Activated naive CD4-positive, alpha-beta T cell treated with Interleukin-2 at 50 U/mL for 16 hours (primary cell): Measurements from ENCODE around the gene SLC12A3.

Source experiments
- DNase-seq: peaks from one replicate; pipeline ENCODE4 v3.0.0-alpha.2; 2020

The SLC12A3 gene

DNA sequence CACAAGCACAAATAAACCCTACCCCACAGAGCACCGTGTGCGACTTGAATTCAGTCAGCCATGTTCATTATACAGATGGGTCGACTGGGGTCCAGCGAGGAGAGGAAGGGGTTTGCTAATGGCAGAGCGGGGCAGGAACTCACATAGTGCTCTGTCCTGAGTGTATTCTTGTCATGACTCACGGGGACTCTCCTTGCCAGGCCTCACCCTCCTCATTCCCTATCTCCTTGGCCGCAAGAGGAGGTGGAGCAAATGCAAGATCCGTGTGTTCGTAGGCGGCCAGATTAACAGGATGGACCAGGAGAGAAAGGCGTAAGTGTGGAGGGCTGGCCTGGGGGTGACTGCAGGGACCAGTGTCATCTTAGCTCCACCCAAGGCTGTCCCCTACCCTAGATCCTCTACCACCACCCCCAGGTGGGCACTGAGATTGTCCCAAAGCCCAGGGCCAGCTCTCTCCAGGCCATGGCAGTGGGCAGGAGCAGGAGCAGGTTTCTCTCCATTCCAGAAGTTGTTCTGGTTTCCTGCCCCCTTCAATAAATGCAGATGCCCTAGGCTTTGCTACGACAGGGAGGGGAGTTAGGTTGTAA lies 29.4 kb downstream of the SLC12A3 start:
- no peak for DNase-seq

DNA sequence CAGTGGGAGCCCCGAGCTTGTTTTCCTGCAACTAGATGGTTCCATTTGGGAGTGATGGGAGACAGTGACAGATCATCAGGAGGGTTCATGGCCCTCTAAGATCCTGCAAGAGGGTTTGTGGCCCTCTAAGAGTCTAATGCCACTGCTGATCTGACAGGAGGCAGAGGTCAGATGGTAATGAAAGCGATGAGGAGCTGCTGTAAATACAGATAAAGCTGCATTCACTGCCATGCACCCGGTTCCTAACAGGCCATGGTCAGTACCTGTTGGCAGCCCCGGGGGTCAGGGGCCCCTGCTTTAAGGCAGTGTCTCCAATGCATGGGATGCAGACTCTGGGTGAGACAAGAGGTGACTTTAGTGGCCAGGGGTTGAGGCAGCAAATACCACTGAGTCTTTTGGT lies 30.8 kb downstream of the SLC12A3 start:
- no peak for DNase-seq

DNA sequence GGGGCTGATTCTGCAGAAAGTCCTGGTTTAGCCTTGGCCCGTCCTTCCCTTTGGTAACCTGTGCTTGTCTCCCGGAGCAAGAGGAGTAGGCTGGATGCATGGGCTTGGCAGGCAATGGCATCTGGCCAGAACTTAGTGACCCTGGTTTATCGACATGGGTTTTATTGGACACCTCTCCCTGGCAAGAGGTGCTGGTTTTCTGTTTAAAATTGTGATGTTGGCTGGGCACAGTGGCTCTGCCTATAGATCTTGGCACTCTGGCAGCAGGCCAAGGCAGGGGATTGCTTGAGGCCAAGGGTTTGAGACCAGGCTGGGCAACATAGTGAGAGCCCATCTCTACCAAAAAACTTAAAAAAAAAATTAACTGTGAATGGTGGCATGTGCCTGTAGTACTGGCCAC lies 31.2 kb downstream of the SLC12A3 start:
- no peak for DNase-seq

DNA sequence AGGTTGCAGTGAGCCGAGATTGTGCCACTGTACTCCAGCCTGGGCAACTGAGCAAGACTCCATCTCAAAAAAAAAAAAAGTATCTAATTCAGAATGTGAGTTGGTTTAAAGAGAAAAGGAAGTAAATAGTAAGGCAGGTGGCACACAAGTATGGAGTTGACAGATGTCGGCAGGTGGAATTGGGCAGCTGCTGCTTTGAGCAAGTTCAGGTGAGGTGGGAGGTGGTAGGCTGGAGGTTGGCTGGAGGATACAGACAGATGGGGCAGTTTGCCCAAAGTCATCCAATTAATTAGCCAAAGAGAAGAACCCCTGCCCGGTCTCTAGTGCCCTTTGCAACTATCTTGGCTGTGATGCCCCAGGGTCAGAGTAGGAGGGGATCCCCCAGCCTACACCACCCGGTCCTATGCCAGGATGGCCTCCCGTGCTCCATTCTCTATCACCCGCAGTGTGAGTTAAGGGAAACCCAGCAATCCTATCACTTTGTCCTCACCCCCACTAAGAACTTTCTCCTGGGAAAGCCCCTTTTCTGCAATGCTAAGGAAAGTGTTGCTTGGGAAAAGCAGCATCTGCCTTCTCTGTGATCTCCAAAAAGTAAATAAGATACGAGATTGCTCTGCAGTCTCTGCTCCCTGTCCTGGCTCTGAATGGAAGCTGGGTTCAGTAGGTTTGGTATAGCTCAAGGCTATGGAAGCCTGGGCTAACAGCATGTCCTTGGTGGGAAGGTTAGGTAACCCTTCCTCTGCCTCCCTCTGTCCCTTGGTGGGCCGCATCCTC lies 32.2 kb downstream of the SLC12A3 start:
- no peak for DNase-seq

DNA sequence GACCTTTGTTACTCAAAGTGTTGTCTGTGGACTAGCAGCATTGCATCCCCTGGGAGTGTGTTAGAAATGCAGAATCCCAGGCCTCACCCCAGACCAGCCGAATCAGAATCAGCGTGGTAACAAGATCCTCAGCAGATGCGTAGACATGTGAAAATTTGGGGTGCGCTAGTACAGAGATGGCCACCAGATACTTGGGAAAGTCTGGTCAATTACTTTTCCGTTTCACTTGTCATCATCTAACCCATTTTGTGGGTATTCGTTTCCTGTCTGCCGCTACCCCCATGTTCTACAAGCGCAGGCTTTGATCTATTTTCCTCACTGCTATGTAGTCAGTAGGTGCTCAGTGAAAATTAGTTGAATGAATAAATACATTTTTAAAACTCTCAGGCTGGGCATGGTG lies 33.8 kb downstream of the SLC12A3 start:
- no peak for DNase-seq

DNA sequence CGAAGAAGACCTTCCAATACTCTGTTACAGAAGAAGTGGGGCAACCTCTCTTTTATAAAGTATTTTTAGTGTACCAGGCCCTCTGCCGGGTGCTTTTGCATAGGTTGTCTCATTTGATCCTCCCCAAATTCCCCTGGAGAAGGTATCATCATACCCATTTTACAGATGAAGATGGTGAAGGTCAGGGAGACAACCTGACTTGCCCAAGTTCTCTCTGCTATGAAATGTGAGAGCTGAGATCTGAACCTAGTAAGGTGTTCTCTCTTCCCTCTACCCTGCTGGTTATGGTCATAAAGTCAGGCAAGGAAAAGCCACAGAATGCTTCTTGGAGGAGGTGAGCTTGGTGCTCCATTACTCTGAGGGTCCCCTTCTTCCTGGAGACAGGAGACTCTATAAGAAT lies 38.9 kb downstream of the SLC12A3 start:
- DNase-seq, result no peak

DNA sequence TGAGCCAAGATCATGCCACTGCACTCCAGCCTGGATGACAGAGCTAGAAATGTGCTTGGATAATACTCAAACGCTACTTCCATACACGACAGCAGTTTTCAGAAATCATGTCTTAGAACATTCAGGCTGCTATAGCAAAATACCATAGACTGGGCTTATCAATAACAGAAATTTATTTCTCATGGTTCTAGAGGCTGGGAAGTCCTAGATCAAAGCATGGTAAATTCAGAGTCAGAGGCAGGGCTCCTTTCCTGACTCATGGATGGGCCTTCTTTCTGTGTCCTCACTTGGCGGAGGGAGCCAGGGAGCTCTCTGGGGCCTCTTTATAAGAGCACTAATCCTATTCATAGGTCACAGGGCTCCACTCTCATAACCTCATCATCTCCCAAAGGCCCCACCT lies 42.4 kb downstream of the SLC12A3 start:
- DNase-seq, result no peak

DNA sequence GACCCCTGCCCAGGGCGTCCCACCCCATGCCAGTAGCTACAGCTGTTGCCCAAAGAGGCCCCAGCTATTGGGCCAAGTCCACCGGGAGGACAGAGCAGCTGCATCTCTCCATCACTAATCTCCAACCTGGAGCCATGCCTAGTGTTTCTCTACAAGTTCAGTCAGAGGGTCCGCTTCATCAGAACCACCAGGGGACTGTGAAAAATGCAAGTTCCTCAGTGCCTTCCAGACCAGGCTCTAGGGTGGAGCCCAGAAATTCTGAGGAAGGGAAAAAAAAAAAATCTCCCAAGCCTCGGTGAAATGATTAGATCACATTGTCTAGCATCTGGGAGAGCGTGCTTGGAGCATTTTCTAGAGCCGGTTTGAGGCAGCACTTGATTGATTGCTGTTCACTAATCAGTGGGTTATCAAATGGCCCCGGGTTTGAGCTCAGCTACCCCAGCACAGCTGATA lies 44.5 kb downstream of the SLC12A3 start:
- DNase-seq, result no peak

DNA sequence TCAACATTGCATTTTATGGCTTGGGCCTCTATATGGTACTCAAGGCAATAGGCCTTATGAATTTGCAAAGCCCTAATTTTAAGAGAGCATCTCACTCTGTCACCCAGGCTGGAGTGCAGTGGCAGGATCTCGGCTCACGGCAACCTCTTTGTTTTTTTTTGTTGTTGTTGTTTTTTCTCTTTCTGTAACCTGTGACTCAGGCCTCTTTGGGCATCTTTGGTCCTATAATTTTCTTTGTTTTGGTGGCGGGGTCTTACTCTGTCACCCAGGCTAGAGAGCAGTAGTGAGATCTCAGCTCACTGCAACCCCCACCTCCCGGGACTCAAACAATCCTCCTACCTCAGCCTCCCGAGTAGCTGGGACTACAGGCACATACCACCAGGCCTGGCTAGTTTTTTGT lies 45.1 kb downstream of the SLC12A3 start:
- no peak for DNase-seq

DNA sequence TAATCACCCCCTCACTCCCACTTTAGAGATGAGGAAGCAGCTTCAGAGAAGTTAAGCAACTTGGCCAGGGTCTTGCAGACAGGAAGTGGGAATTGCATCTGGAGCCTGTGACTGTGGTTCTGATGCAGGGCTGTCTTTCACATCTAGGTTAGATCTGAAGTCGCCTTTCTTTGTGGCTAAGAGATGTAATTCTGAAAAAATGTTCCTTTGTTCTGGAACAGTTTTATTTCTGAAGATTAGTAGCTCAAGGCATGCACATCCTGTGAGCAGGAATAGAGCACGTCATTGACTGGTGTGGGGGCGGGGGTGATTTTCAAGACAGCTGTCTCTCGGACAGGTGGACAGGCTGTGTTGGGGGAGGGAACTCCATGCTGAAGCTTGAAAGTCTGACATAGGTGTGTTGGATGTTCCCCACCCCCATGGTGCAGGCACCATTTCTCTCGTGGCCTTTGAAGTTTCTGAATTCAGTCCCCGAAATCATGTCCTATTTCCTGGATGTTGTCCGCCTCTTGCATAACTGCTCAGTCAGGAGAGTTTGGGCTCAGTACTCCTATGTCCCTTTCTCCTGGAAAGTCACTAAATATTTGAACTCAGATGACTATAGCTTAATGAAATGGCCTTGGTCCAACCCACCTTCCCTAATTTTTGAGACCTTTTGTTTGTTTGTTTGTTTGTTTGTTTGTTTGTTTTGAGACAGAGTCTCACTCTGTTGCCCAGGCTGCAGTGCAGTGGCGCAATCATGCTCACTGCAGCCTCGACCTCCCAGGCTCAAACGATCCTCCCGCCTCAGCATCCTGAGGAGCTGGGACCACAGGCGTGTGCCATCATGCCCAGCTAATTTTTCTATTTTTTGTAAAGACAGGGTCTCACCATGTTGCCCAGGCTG lies 45.9 kb downstream of the SLC12A3 start:
- DNase-seq, result no peak

DNA sequence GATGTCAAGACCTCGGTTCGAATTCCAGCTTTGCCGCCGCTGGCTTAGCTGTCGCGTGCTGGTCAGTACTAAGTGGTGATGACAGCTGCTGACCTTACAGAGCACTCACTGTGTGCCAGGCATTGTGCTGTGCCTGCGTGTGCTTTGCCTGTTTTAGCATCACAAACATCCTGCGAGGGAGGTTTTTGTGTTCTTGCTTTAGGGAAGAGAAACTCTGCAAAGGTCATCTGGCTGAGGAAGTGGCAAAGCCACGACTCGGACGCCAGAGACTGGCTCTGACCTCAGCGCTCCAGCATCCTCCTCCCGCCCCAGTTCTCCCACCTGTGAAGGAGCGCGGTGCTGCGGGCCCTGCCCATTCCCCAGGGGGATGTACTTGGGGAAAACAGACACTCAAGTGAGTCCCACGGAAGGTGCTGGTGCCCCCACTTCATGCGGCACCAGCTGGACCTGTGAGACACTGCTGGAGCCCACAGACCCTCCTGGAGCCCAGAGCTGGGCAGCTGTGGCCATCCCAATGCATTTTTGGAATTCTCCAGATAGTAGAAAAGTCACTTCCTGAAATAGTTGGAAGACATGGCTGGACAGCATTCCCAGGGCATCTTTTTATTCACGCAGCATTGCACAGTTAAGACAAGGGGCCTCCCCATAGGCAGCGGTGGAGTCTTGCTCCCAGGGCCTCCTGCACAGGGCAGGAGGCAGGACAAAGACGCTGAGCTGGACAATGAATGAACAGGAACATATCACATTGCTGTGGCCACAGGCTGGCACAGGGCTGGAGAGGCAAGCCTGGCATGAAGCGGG lies 47.0 kb downstream of the SLC12A3 start:
- no peak for DNase-seq

DNA sequence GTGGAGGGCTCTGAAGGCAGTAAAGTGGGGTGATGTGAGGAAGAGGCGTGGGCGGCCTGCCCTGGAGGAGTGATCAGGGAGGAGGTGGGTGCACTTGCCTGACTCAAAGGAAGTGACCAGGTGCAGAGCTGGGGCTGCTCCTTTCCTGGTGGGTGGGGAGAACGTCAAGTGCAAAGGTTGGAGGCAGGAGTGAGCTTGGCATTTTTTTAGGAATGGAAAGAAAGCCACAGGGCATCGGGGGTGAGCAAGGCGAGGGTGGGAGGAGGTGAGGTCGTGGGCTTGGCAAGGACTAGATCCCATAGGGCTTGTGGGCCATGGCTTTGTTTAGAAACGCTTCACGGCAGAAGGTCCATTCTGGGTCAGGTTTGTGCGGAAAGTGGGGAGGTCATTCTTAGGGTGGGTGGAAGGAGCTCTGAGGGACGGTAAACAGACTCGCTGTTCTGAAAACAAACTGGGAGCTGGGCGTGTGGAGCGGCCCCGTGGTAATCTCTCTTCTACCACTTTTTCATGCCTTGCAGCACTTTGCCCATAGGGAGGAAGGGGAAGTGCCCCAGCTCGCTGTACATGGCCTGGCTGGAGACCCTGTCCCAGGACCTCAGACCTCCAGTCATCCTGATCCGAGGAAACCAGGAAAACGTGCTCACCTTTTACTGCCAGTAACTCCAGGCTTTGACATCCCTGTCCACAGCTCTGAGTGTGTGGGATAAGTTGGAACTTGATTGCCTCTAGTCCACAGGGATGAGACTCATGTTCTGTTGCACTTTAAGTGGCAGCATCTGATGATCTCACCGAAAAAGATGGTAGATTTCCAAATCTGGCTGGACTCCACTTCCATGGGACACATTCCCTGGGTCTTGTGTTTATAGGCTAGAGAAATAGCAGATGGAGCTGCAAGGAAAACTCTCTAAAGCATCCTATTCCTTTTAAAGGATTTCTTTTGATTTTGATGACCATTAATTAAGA lies 48.0 kb downstream of the SLC12A3 start:
- no peak for DNase-seq

DNA sequence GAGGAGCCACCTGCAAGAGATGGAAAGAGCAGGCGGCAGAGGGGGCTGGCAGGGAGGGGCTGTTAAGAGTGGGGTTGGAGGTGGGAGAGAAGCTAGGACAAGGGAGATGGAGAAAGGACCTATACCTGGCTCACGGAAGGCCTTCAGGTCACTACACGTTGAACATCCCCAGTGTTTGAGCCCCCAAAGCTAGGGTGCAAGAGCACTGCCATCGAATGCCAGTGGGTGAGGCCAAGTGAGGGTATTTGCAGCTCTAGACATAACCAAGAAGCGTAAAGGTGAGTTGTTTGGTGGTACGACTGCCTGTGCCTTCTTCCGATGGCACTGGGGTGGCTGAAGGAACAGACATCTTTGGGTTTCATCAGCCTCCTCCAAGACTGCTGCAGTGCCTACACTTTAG lies 49.9 kb downstream of the SLC12A3 start:
- DNase-seq, result no peak

DNA sequence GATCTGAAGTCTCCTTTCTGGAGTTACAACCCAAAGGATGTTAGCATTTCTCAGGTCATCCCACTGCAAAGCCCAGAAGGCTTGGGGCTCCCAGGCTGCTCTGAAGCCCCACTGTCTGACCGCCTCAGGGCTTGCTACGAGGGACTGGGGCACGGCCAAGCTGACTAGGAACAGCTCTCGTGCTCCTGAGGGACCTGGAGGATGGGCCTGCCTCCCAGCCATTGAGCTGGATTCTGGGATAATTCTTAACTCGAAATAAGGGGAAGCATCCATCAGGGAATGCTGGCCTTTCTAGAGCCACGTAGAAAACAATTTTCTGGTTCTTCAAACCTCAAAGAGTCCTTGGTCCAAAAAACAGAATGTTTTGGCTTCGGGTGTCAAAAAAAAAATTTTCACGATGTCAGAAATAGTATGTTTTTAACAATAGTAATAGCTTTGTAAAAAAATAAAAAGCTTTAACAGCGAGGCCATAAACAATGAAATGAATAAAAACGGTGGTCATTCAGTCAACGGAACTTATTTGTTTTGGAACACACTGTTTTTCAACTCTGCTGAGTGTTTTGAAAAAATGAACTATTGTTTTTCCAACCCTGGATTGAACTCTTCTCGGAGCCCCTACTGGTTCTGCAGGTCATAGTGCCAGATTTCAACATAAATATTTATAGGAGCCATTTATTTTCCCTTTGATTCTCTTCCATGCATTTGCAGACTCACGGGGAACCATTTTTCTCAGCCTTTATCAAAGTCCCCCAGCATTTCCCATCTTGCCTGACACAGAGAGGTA lies 50.5 kb downstream of the SLC12A3 start:
- DNase-seq, result no peak

DNA sequence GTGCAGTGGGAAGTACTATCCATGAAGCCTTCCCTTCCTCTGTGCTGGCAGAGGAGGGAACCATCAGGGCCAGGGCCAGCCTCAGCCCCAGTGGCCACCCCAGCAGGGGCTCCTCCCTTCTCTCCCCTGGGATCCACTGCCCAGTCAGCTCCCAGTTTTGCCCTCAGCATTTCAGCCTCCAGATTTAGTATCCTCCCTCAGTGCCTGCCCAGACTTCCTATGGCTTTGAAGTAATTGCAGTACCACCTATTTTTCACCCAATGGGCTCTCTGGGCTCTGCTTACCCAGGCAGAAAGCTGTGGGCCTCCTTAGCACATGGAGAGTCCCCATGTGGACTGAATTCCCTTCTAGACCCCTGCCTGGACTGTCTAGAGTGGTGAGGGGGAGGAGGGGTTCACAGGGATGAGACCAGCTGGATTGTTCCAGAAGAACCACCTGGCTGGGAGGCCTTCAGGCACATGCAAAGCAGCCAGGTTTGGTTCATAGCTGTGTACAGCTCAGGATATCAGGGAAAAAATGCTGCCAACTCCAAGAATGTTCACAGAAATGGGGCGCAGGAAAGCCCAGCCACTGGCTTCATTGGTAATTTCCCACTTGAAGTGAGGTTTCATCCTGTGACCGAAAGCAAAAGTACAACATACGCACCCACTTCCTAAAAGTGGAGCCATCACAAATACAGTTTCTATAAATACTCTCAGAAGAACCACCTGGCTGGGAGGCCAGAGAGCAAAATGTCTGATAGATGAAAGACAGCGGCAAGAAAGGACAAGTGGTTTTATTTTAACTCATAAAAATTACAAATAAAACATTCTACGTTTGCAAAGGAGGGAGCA lies 51.8 kb downstream of the SLC12A3 start:
- DNase-seq, result peak; percentile 21

DNA sequence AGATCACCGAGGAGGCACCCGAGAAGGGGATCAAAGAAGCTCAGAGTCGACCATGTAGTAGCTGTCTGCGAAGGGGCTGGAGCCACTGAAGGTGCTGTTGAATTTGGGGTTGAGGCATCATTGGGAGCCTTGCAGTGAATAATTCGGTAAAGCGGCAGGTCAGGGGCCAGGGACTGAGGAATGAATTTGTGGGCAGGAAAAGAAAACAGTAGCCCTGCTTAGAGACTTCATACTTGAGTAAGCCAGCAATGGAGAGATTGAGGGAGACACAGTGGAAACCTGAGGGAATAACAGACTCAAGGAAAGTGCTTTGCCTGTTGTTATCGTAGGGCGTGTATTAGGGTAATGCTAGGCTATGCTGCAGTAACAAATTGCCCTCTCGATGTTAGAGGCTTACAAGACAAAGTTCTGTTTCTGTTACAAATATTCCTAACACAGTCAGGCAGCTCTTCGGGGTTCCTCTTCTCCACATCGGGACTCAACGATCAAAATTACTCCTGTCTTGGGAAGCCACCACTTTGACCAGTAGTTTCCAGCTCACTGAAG lies 53.5 kb downstream of the SLC12A3 start:
- no peak for DNase-seq

DNA sequence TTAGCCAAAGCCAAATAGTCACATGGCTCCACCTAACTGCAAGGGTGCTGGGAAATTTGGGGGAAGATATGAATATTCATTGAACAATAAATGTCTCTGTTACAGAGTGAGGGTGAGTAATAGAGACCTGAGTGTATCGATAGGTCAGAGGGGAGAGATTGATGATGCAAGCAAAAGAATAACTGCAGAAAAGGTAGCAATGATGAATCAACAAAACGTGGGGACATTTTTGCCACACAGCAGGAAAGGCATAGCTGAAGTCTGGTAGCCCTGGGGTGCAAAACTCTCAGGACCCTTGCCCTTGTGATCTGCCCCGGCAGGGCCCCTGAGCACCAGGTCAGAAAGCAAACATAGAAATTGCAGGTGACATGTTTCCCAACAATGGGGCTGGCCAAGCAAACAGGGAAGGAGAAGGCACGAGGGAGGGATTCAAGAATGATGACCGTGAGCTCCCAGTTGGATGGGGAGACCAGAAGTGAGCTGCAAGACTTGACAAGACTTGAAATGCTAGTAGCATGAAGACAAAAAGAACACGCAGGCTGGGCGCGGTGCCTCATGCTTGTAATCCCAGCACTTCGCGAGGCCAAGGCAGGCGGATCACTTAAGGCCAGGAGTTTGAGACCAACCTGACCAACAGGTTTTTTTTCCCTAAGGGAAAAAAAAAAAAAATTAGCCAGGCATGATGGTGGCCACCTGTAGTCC lies 54.2 kb downstream of the SLC12A3 start:
- DNase-seq, result no peak

DNA sequence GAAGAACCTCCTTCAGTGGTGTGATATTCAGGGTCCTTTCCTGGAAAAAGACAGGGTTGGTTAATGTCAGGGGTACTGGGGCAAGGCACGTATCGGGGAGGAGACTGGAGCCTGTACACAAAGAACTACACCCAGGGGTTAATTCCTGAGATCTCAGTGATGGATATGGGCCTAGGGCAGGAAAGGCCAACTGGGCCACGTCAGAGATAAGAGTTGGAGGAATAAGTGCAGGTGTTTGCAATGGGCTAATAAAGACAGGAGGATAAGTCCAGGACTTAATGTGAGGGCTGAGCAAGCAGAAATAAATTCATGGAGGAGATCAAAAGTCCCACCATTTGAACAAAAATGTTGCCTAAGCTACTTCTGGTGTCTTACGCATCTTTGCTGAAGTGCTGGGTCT lies 56.6 kb downstream of the SLC12A3 start:
- DNase-seq, result no peak
